Karpas-422 (cell line): ENCODE data around the gene RCAN3. TPM values are rescaled to one million over a fixed set of nuclear protein-coding genes. Genes with fewer than 3 reads are reported as not detected.

Experiments
- DNase-seq: peaks from one replicate; pipeline ENCODE4 v3.0.0-alpha.2; 2015
- H2AFZ ChIP-seq: fragments of 200-600 bp; sonication (generic); 2 replicates; pipeline ENCODE4 v1.6.1; 2014; ENCODE audit warnings: antibody characterized with exemption, low read length, mixed read lengths
- H3K27ac ChIP-seq: fragments of 200-600 bp; sonication (generic); 2 replicates; pipeline ENCODE4 v1.5.1; 2014; ENCODE audit warnings: mild to moderate bottlenecking, low read length, moderate library complexity
- H3K27me3 ChIP-seq: fragments of 200-600 bp; sonication (generic); 2 replicates; pipeline ENCODE4 v1.6.1; 2014; ENCODE audit warnings: low read length, mixed read lengths
- H3K36me3 ChIP-seq: fragments of 200-600 bp; sonication (generic); 2 replicates; pipeline ENCODE4 v1.6.1; 2014; ENCODE audit warnings: low read length, mixed read lengths; ENCODE audit not compliant: insufficient read depth
- H3K4me1 ChIP-seq: fragments of 200-600 bp; sonication (generic); 2 replicates; pipeline ENCODE4 v1.6.1; 2014; ENCODE audit warnings: mild to moderate bottlenecking, low read length, mixed read lengths
- H3K4me2 ChIP-seq: fragments of 200-600 bp; sonication (generic); 2 replicates; pipeline ENCODE4 v1.6.1; 2014; ENCODE audit warnings: low read length, low read depth, mild to moderate bottlenecking; ENCODE audit not compliant: poor library complexity, severe bottlenecking
- H3K4me3 ChIP-seq: fragments of 200-600 bp; sonication (generic); 2 replicates; pipeline ENCODE4 v1.5.1; 2014; ENCODE audit warnings: mild to moderate bottlenecking, antibody characterized with exemption, low read length, mixed read lengths
- H3K79me2 ChIP-seq: fragments of 200-600 bp; sonication (generic); 2 replicates; pipeline ENCODE4 v1.6.1; 2014; ENCODE audit warnings: mild to moderate bottlenecking, low read length, mixed read lengths
- H3K9ac ChIP-seq: fragments of 200-600 bp; sonication (generic); 2 replicates; pipeline ENCODE4 v1.6.0; 2014; ENCODE audit warnings: low read length
- H3K9me2 ChIP-seq: fragments of 200-600 bp; sonication (generic), shearing (Covaris generic); replicated peaks from 2 replicates; pipeline ENCODE4 v1.6.0; 2014; ENCODE audit warnings: mild to moderate bottlenecking, low read length, moderate library complexity; ENCODE audit not compliant: insufficient read depth
- H3K9me3 ChIP-seq: fragments of 300-700, 200-600 bp; sonication (generic); 2 replicates; pipeline ENCODE4 v1.6.1; 2014; ENCODE audit warnings: low read length, mixed read lengths
- H4K20me1 ChIP-seq: fragments of 200-600 bp; sonication (generic); 2 replicates; pipeline ENCODE4 v1.6.1; 2014; ENCODE audit warnings: mild to moderate bottlenecking, antibody characterized with exemption, low read length, low read depth; ENCODE audit not compliant: insufficient read depth
- total RNA-seq: library from RNA; depleted of rRNA; stranded (reverse); fragments of >200 nt; shearing (Covaris generic); gene quantifications from 2 replicates; pipeline ENCODE4 v1.2.3, GENCODE V29; 2014; ENCODE audit warnings: low replicate concordance

The RCAN3 gene
- total RNA-seq, 1 experiment from 2014 or later, result 4.8 TPM

DNA sequence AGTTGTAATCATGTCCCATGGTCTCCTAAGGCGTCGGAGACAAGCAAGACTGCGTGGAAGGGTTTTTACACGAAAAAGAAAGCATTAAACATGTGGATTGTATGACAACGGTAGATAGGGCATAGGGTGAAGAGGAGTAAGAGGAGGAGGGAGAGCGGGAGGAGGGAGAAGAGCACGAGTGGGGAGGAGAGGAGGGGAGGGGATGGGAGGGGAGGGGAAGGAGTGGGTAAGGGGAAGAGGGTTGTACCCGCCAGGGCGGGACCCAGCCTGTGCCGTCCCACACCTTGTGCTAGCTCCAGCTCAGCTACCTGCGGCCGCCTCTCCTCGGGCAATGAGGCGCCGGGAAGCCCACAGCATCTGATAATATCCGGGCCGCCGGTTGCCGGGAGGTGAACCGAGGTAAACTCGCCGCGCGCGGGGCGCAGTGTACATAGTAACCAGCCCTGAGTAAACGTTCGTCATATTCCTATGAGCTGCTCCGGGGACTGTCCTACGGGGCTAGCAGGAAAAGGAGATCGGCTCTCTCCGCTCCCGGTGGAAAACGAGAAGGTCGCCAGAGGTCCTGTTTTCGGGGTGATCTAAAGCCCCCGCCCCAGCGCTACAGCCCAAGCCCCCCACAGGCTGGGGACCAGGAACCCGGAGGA is 449 bp upstream of the RCAN3 start:
- DNase-seq, result peak; percentile 66
- Histone ChIP-seq H3K4me2 (peak overlapping the region; percentile 97), H3K27ac (no peak overlapping the region), H3K79me2 (no peaks in the 10 kb centered on the region), H3K9me2 (no peaks in the 10 kb centered on the region), H3K9ac (peak overlapping the region; percentile 87), H2AFZ (peak overlapping the region; percentile 100), H4K20me1 (no peaks in the 10 kb centered on the region), H3K4me1 (peaks cover 17% of the 10 kb centered on the region), H3K9me3 (no peaks in the 10 kb centered on the region), H3K4me3 (peak overlapping the region; percentile 93), H3K36me3 (no peaks in the 10 kb centered on the region), H3K27me3 (no peaks in the 10 kb centered on the region)

DNA sequence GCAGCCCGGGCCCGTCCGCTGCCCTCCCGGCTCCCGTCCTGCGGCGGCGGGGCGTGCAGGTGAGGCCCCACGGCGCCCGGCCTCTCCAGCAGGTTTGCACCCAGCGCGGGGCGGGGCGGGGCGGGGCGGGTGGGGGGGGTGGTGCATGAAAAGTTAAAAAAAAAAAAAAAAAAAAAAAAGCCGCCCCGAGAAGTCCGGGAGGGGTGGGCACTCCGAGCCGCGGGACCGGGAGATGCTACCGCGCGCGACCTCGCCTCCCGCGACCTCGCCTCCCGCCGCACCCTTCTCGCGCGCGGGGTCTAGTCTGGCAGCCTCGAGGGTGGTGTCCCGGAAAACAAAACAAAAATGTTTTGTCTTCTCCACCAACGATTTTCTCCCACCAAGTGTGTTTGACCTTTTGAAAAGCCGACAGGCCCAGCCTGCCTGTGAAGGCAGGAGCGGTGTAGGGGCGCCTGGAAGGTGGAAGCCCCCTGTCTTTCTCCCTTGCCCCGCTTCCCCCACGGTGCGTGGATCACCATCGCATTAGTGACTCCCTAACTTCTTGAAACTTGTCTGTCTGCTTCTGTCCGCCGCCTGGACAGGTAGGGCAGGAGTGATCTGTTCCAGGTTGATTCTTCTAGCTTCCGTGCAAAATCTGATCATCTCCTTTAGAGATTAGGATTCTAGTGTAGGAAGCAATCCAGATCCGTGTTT is 569 bp downstream of the RCAN3 start:
- peaks cover 17% of the 10 kb centered on the region for H3K4me1 ChIP-seq
- H4K20me1 ChIP-seq, result no peaks in the 10 kb centered on the region
- H3K79me2 ChIP-seq, result no peaks in the 10 kb centered on the region
- peak overlapping the region; percentile 81; the same call in 1 of the 2 replicates for H2AFZ ChIP-seq
- no peaks in the 10 kb centered on the region for H3K9me3 ChIP-seq
- H3K36me3 ChIP-seq, result no peaks in the 10 kb centered on the region
- peak overlapping the region; percentile 93 for H3K4me3 ChIP-seq
- peak overlapping the region; percentile 86 for H3K4me2 ChIP-seq
- no peak overlapping the region for H3K27ac ChIP-seq
- H3K27me3 ChIP-seq, result no peaks in the 10 kb centered on the region
- peak; percentile 43 for DNase-seq
- H3K9me2 ChIP-seq, result no peaks in the 10 kb centered on the region
- H3K9ac ChIP-seq, result peak overlapping the region; percentile 69

DNA sequence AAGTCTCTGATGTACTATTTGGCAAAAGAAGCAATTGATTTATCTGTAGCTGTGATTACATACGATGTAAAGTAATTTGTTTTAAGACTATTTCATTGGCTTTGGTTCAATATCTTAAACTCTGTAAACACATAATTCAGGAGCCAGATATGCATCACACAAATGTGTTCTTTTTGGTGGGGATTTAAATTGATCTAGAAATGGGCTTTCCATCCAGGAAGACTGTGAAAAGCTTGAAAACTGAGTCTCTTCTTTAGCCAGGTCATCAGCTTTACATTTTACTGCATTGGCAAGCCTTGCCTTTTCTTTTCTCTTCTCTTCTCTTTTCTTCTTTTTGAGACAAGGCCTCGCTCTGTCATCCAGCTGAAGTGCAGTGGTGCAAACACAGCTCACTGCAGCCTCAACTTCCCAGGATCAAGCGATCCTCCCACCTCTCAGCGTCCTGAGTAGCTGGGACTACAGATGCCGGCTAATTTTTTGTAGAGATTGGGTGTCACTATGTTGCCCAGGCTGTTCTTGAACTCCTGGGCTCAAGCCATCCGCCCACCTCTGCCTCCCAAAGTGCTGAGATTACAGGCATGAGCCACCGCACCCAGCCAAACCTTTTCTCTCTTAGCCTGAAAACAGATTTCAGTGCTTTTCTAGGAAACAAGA is 1.4 kb downstream of the RCAN3 start:
- peak overlapping the region; percentile 71 for H3K4me3 ChIP-seq
- no peaks in the 10 kb centered on the region for H3K36me3 ChIP-seq
- no peak overlapping the region for H3K27ac ChIP-seq
- H3K9ac ChIP-seq, result peak overlapping the region; percentile 69; the same call in 1 of the 2 replicates
- H3K9me2 ChIP-seq, result no peaks in the 10 kb centered on the region
- no peaks in the 10 kb centered on the region for H3K9me3 ChIP-seq
- DNase-seq, result no peak
- H3K79me2 ChIP-seq, result no peaks in the 10 kb centered on the region
- no peaks in the 10 kb centered on the region for H4K20me1 ChIP-seq
- H3K4me2 ChIP-seq, result peak overlapping the region; percentile 86
- no peak overlapping the region for H2AFZ ChIP-seq
- H3K27me3 ChIP-seq, result no peaks in the 10 kb centered on the region
- peaks cover 17% of the 10 kb centered on the region for H3K4me1 ChIP-seq

GRCh38 chr1:24504560-24504959 is 1.9 kb downstream of the RCAN3 start:
- no peak for DNase-seq
- Histone ChIP-seq H3K9me2 (no peaks in the 10 kb centered on the region), H3K79me2 (no peaks in the 10 kb centered on the region), H4K20me1 (no peaks in the 10 kb centered on the region), H3K27me3 (no peaks in the 10 kb centered on the region), H3K4me3 (no peak overlapping the region), H3K4me1 (peaks cover 17% of the 10 kb centered on the region), H3K36me3 (no peaks in the 10 kb centered on the region), H2AFZ (no peak overlapping the region), H3K4me2 (no peak overlapping the region), H3K27ac (no peak overlapping the region), H3K9me3 (no peaks in the 10 kb centered on the region), H3K9ac (no peak overlapping the region)

DNA sequence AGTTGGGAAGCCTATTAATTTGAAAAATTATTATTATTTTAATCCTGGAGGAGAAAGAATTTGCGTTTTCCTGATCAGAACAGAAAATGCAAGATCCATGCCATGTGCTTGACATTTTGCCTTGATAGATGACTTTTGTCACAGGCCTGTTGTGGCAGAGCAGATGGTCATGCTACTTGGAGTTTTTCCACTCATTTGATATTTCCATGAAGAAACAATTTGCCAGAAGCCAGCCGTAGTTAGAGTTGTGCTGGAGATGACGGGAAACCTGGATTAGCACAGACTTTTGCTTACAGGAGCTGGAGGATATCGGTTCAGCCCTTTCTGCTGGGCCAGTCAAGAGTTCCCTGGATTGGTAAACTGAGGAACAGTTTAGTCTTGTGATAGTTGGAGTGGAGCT is 3.2 kb downstream of the RCAN3 start:
- Histone ChIP-seq H3K4me1 (peaks cover 17% of the 10 kb centered on the region), H3K9ac (no peak overlapping the region), H3K4me2 (no peak overlapping the region)

GRCh38 chr1:24506691-24507381 is 4.2 kb downstream of the RCAN3 start:
- no peak overlapping the region for H2AFZ ChIP-seq
- no peak overlapping the region for H3K9ac ChIP-seq
- H3K27ac ChIP-seq, result no peak overlapping the region
- H3K79me2 ChIP-seq, result no peaks in the 10 kb centered on the region
- no peak overlapping the region for H3K4me2 ChIP-seq
- no peaks in the 10 kb centered on the region for H3K9me2 ChIP-seq
- peaks cover 12% of the 10 kb centered on the region for H3K4me1 ChIP-seq
- H3K9me3 ChIP-seq, result no peaks in the 10 kb centered on the region
- H4K20me1 ChIP-seq, result no peaks in the 10 kb centered on the region
- H3K27me3 ChIP-seq, result no peaks in the 10 kb centered on the region
- no peak overlapping the region for H3K4me3 ChIP-seq
- no peak for DNase-seq
- no peaks in the 10 kb centered on the region for H3K36me3 ChIP-seq

More for the DNA sequence above, 3.2 kb downstream of the RCAN3 start:
- Histone ChIP-seq H3K9me3 (no peaks in the 10 kb centered on the region), H2AFZ (no peak overlapping the region), H4K20me1 (no peaks in the 10 kb centered on the region), H3K9me2 (no peaks in the 10 kb centered on the region), H3K4me3 (no peak overlapping the region), H3K27me3 (no peaks in the 10 kb centered on the region), H3K27ac (no peak overlapping the region), H3K79me2 (no peaks in the 10 kb centered on the region), H3K36me3 (no peaks in the 10 kb centered on the region)
- DNase-seq, result no peak

- DNase-seq, result no peak
- Histone ChIP-seq H3K36me3 (no peaks in the 10 kb centered on the region), H3K27ac (no peak overlapping the region), H3K9me2 (no peaks in the 10 kb centered on the region), H4K20me1 (no peaks in the 10 kb centered on the region), H3K79me2 (no peaks in the 10 kb centered on the region), H3K9ac (no peak overlapping the region), H2AFZ (no peak overlapping the region), H3K9me3 (no peaks in the 10 kb centered on the region), H3K4me3 (no peak overlapping the region), H3K4me2 (no peak overlapping the region), H3K27me3 (no peaks in the 10 kb centered on the region), H3K4me1 (peaks cover 7% of the 10 kb centered on the region)
Measured at GRCh38 chr1:24507405-24507804, 4.8 kb downstream of the RCAN3 start.

DNA sequence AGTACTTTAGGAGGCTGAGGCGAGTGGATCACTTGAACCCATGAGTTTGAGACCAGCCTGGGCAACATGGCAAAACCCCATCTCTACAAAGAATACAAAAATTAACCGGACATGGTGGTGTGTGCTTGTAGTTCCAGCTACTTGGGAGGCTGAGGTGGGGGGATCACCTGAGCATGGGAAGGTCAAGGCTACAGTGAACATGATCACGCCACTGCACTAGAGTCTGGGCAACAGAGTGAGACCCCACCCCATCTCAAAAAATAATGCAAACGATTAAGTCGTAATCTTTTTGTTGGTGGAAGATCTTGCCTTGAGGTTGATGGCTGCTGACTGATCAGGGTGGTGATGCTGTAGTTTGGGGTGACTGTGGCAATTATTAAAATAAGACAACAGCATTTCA is 6.3 kb downstream of the RCAN3 start:
- Histone ChIP-seq H3K4me3 (no peak overlapping the region), H3K4me2 (no peak overlapping the region), H3K9ac (no peak overlapping the region), H3K9me3 (no peaks in the 10 kb centered on the region), H4K20me1 (no peaks in the 10 kb centered on the region), H3K9me2 (no peaks in the 10 kb centered on the region), H2AFZ (no peak overlapping the region), H3K27ac (no peak overlapping the region), H3K4me1 (no peaks in the 10 kb centered on the region), H3K79me2 (no peaks in the 10 kb centered on the region), H3K27me3 (no peaks in the 10 kb centered on the region), H3K36me3 (no peaks in the 10 kb centered on the region)
- DNase-seq, result no peak
